ENCODE data around the gene BEST2. TPM values are rescaled to one million over a fixed set of nuclear protein-coding genes. Genes with fewer than 3 reads are reported as not detected.

Gene BEST2
- total and polyA plus RNA-seq, 12 donors, result not detected

DNA sequence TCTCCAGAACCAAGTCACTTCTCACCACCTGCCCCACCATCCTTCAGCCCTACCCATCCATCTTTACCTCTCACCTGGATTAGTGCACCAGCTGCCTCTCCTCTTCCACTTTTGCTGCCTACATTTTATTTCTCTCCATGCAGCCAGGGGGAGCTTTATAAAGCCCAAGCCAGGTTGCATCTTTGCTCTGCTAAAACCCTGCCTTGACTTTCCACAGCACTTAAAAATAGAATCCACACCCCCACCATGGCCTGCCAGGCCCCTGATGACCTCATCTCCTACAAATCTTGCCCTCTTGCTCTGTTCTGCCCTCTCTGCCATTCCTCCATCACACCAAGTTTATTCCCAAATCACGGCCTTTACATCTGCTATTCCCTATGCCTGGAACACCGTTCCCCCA, 22.0 kb downstream of the BEST2 start:
- WGBS, 2 donors, result 65 to 73% methylated on average over 2 of the region's 2 CpGs
- DNase-seq (peak in 1 of 2 donors; percentile 51), ATAC-seq (peak in 6 of 8 donors; percentile 12 to 54 (median 34))

DNA sequence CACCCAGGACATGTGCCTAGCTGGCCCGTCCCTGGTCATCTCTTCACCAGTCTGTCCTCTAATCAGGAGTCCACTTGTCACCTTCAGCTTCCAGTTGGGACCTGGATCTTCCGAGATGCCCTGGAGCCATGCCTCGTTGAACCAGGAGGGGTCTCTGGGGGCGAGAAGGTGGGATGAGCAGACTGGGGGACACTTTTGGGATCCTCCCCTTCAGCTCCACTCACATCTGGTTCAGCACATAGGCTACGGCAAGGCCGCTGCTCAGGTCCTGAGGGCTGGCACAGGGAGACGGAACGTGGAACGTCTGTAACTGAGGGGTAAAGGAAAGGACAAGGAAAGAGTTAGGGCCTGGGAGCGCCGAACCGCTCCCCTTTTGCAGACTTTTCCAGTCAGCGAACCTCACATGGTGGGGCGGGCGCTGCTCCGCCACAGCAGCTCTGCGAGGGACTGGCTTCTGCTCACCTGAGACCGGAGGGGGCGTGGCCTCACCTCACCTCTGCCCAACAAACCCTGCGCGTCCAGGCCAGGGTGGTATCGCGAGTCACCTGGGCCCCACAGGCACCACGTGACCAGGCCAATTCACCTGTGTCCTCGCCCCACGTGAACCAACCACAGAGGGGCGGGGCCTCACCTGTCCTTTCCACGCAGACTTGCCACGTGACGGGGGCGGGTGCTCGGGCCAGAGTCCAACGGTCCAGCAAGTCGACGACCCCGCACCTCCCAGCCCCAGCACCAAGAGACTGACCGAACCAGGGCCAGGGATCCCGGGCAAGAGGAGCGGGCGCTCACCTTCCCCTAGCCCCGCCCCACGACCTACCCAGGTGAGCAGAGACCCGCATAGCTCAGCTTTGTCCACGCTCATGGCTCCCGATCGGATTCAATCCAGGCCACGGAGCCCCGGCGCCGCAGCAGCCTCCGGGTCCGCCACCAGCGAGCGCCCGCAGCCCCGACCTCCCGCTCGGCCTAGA, 23.3 kb downstream of the BEST2 start, which contains the start of gene HOOK2:
Gene HOOK2, minus strand, starts transcription at position 965 of the 968 bp plus-strand sequence. Its CDS starts 103 bp downstream, at position 862.
- Histone ChIP-seq H3K9me3 (no peaks in the 10 kb centered on the region), H3K27ac (peak within 1 kb of the TSS; percentile 82 to 99 (median 92)), H3K27me3 (no peaks in the 10 kb centered on the region), H3K4me3 (peak within 1 kb of the TSS; percentile 22 to 90 (median 73)), H3K36me3 (peaks cover 0 to 16% (median 0%) of the 10 kb centered on the region in 9 donors), H3K4me1 (peaks cover 21 to 79% (median 45%) of the 10 kb centered on the region in 9 donors)
- ATAC-seq (peak in 1 of 8 donors; percentile 2), DNase-seq (peak in 1 of 2 donors; percentile 58)
- WGBS, 2 donors, result 18 to 24% methylated on average over 45 to 58 of the region's 58 CpGs
- TF ChIP-seq, protein P1, sequence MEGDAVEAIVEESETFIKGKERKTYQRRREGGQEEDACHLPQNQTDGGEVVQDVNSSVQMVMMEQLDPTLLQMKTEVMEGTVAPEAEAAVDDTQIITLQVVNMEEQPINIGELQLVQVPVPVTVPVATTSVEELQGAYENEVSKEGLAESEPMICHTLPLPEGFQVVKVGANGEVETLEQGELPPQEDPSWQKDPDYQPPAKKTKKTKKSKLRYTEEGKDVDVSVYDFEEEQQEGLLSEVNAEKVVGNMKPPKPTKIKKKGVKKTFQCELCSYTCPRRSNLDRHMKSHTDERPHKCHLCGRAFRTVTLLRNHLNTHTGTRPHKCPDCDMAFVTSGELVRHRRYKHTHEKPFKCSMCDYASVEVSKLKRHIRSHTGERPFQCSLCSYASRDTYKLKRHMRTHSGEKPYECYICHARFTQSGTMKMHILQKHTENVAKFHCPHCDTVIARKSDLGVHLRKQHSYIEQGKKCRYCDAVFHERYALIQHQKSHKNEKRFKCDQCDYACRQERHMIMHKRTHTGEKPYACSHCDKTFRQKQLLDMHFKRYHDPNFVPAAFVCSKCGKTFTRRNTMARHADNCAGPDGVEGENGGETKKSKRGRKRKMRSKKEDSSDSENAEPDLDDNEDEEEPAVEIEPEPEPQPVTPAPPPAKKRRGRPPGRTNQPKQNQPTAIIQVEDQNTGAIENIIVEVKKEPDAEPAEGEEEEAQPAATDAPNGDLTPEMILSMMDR (IDR thresholded peaks at IDR 0.05), result no peak
- intact Hi-C loops (cut with DNase I), result loop anchor here in 3 of 10 donors (1.0 to 10.0 kb wide), 3 partner anchors 22 to 70 kb away; partner anchors contain the start of gene GET3 (in 1 of the 3)

More for the DNA sequence above, 22.0 kb downstream of the BEST2 start:
- H3K27ac ChIP-seq, result peak overlapping the region; percentile 79 to 99 (median 91)
- intact Hi-C loops (cut with DNase I), result loop anchor here in 2 of 10 donors (2.0 to 10.0 kb wide), 2 partner anchors 71 to 73 kb away; no protein-coding TSS in a partner anchor
- no peaks in the 10 kb centered on the region for H3K9me3 ChIP-seq
- no peak overlapping the region for H3K4me3 ChIP-seq
- H3K4me1 ChIP-seq, result peaks cover 14 to 66% (median 38%) of the 10 kb centered on the region in 9 donors
- no peaks in the 10 kb centered on the region for H3K27me3 ChIP-seq
- H3K36me3 ChIP-seq, result peaks cover 0 to 27% (median 0%) of the 10 kb centered on the region in 9 donors
- TF ChIP-seq, protein P1 (IDR thresholded peaks at IDR 0.05), result peak in 7 of 9 donors; percentile 14 to 65 (median 42)

DNA sequence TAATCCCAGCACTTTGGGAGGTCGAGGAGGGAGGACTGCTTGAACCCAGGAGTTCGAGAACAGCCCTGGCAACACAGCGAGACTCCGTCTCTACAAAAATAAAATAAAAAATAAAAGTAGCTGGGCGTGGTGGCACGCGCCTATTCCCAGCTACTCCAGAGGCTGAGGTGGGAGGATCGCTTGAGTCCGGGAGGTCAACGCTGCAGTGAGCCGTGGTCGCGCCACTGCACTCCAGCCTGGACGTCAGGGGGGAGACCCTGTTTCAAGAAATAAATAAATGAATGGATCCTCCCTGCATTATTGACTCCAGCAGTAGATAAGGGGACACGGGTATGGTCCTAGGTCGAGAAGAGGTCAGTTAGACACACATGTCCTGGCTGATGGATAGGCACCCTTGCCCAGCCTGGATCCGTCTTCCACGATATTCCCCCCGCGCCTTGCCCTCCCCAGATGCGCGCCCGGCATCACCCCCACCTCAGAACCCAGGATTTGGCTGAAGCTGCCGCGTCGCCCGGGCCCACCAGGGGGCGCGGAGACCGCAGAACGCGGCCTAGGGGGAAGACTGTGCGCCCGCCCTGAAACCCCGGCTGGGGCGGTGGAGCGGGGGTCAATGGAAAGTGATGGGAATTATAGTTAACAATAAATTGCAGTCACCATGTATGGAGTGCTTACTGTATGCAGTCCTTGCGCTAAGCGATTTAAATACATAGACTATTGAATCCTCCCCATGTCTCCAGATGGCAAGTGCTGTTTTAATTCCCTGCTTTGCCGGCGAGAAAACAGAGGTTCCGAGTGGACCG, 25.8 kb downstream of the BEST2 start:
- no peaks in the 10 kb centered on the region for H3K9me3 ChIP-seq
- H3K27ac ChIP-seq, result peak overlapping the region; percentile 85 to 99 (median 97)
- intact Hi-C loops (cut with DNase I), result loop anchor here in 8 of 10 donors (1.0 to 10.0 kb wide), 6 partner anchors 14 to 67 kb away; partner anchors contain the start of gene JUNB (in 1 of the 8)
- ATAC-seq (peak; percentile 39 to 69 (median 53)), DNase-seq (peak; percentile 80 to 87)
- 11% methylated on average over 43 of the region's 43 CpGs for WGBS, 2 donors
- TF ChIP-seq, protein P1 (IDR thresholded peaks at IDR 0.05), result peak; percentile 94 to 99 (median 98)
- H3K36me3 ChIP-seq, result peaks cover 0 to 3% (median 0%) of the 10 kb centered on the region in 9 donors
- H3K27me3 ChIP-seq, result no peaks in the 10 kb centered on the region
- H3K4me1 ChIP-seq, result peaks cover 21 to 69% (median 49%) of the 10 kb centered on the region in 9 donors
- peak overlapping the region; percentile 48 to 78 (median 70) for H3K4me3 ChIP-seq
